HG03135 (cell line): ENCODE results near the gene SH3BP1.

Source experiments
- ATAC-seq: cut with Tn5 transposase; IDR thresholded peaks from one replicate; pipeline ENCODE4 v1.9.1; 2021; ENCODE audit warnings: mild to moderate bottlenecking, moderate library complexity; ENCODE audit not compliant: unreplicated experiment

Gene SH3BP1

GRCh38 chr22:37658133-37659065 is 18.9 kb downstream of the SH3BP1 start, which contains the start of gene PDXP:
TSS of gene PDXP (plus strand) at chr22:37658723. CDS start at chr22:37658783, 60 bp downstream.
- ATAC-seq = peak; percentile 77

- peak; percentile 11 for ATAC-seq
Observed at GRCh38 chr22:37659066-37659896, 19.8 kb downstream of the SH3BP1 start.

- ATAC-seq = no peak
Observed at GRCh38 chr22:37659897-37660708, 20.6 kb downstream of the SH3BP1 start.

GRCh38 chr22:37660709-37661045 is 21.2 kb downstream of the SH3BP1 start:
- no peak for ATAC-seq

- no peak for ATAC-seq
Observed at GRCh38 chr22:37661160-37661924, 21.9 kb downstream of the SH3BP1 start.

GRCh38 chr22:37662039-37662438 is 22.6 kb downstream of the SH3BP1 start:
- no peak for ATAC-seq

GRCh38 chr22:37663521-37664140 is 24.2 kb downstream of the SH3BP1 start:
- no peak for ATAC-seq

GRCh38 chr22:37664249-37665101 is 25.0 kb downstream of the SH3BP1 start:
- no peak for ATAC-seq

- ATAC-seq = no peak
Observed at GRCh38 chr22:37665487-37665886, 26.0 kb downstream of the SH3BP1 start.

- ATAC-seq = no peak
Observed at GRCh38 chr22:37669586-37669985, 30.1 kb downstream of the SH3BP1 start.

- no peak for ATAC-seq
Observed at GRCh38 chr22:37672206-37672919, 32.9 kb downstream of the SH3BP1 start.

GRCh38 chr22:37672920-37673455 is 33.5 kb downstream of the SH3BP1 start:
- no peak for ATAC-seq

GRCh38 chr22:37674248-37674647 is 34.8 kb downstream of the SH3BP1 start:
- ATAC-seq = no peak

GRCh38 chr22:37674951-37675929 is 35.8 kb downstream of the SH3BP1 start, which contains the start of gene LGALS1:
TSS of gene LGALS1 (plus strand) at chr22:37675636. CDS start at chr22:37675703, 67 bp downstream.
- no peak for ATAC-seq

GRCh38 chr22:37675930-37676735 is 36.7 kb downstream of the SH3BP1 start:
- no peak for ATAC-seq
